CD4-positive, alpha-beta T cell treated with Interleukin-15 for 1 hour (primary cell): ENCODE data around the gene DENND2C.
"Not testable (repeated sequence)": the region's sequence is repeated elsewhere in the genome, so short reads cannot be mapped to it uniquely, and the experiment has no call there.

Experiments
- DNase-seq: peaks from one replicate; pipeline ENCODE4 v3.0.0-alpha.2; 2020

Gene DENND2C

DNA sequence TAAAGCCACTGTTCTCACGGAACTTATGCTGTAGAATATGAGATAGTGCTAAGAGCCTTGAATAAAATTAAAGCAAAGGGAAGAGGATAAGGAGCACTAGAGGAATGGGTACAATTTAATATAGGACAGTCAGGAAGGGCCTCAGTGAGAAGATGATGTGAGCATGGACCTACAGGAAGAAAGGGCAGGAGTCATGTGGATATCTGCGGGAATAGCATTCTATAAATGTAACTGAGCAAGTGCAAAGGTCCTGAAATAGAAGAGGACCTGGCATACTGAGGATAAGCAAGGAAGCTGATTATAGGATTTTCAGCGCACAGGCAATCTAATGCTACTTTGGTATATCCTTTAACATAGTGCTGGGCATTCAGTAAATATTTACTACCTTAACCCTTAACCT is 75.8 kb downstream of the DENND2C start:
- DNase-seq = no peak

DNA sequence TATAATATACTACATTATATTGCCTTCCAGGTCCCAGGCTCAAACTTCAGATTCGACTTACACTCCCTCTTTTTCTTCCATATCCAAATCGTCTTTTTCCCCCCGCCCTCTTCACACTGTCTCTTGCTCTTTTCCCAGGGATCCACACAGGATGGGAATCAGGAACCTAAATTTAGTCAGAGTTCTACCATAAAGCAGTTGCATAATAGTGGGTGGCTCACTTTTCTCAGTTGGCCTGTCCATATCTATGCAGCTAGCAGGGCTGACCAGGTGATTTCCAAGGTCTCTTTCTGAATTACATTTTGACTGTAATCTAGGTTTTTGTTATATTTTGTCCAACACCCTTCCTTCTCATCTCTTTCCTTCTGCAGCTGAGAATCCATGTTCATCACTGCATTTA is 80.7 kb downstream of the DENND2C start:
- DNase-seq = no peak

DNA sequence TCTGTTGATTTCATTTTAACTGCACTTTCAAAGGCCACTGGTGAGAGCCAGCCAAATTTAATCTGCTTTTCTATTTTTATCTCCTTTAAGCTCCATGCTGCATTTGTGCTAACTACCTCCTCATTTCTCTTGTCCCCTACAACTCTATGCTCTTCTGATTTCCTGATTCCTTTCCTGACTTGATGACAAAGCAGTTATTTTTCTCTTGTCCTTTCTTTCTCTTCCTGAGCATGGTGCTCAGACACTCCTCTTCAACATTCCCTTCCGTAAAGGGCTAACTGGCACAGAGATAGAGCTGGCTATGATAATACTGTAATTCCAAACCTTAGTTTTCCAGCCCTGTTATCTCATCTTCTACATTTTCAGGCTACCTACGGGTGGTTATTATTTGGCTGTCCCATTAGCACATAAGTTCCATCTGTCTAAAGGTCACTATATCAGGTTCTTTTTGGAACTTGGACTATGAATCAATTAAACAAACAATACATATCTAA is 81.6 kb downstream of the DENND2C start:
- no peak for DNase-seq

DNA sequence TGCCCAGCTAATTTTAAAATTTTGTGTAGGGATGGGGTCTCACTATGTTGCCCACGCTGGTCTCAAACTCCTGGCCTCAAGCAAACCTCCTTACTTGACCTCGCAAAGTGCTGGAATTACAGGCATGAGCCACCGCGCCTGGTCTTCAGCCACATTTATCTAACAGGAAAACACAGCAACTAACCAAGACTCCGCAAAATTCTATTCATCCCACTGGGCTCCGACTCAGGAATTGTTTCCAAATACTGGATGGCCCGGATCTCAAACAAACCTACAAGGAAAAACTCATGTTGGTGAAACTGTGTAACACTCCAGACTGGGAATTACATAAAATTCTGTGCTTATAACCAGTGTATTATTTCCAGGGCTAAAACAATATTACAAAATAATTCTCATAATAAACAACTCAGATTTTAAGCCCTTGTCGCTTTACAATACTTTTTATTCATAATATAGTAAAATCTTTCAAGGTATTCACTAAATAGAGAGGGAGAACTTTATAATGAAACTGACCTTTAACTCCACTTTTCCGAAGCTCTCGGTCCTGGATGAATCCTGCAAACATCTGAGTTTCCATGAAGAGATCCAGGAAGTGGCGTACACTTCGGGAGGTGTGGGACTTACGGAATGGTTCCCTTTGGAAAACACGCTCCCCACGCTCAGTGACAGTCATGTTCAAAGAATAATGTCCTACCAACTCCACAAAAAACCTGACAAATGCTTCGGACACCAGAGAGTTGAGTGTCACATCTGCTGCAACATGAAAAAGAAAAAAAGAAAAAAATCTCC is 82.5 kb downstream of the DENND2C start:
- DNase-seq = no peak

DNA sequence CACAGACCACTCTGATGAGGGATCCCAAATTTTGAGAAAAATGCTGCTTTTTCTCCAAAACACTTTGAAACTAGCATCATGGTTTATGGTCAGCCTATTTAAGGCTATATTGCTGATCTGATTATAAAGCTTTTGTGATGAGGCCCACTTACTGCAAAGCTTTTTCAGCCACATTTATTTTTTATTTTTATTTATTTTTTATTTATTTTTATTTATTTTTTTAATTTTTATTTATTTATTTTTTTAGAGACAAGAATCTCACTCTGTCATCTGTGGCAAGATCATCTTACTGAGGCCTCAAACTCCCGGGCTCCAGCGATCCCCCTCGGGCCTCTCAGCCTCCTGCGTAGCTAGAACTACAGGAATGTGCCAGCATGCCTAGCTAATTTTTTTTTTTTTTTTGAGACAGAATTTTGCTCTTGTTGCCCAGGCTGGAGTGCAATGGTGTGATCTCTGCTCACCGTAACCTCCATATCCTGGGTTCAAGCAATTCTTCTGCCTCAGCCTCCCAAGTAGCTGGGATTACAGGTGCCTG is 83.3 kb downstream of the DENND2C start:
- no peak for DNase-seq

DNA sequence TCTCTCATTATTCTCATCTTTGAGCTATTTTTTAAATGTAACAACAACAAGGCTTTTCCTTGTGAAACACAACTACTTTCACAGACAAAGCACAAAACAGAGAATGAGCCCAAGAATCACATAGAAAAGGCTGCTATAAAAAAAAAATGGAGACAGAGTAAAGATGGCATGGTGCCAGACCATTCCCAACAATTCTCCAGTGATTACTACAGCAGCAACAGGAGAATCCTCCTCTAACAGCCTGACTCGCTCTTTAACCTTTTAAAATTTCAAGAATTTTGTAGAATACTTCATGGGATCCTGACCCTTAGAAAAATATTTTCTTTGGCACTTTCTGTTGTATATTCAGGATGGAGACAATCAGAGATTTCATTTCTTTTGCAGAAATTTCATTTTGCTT is 84.6 kb downstream of the DENND2C start:
- no peak for DNase-seq

DNA sequence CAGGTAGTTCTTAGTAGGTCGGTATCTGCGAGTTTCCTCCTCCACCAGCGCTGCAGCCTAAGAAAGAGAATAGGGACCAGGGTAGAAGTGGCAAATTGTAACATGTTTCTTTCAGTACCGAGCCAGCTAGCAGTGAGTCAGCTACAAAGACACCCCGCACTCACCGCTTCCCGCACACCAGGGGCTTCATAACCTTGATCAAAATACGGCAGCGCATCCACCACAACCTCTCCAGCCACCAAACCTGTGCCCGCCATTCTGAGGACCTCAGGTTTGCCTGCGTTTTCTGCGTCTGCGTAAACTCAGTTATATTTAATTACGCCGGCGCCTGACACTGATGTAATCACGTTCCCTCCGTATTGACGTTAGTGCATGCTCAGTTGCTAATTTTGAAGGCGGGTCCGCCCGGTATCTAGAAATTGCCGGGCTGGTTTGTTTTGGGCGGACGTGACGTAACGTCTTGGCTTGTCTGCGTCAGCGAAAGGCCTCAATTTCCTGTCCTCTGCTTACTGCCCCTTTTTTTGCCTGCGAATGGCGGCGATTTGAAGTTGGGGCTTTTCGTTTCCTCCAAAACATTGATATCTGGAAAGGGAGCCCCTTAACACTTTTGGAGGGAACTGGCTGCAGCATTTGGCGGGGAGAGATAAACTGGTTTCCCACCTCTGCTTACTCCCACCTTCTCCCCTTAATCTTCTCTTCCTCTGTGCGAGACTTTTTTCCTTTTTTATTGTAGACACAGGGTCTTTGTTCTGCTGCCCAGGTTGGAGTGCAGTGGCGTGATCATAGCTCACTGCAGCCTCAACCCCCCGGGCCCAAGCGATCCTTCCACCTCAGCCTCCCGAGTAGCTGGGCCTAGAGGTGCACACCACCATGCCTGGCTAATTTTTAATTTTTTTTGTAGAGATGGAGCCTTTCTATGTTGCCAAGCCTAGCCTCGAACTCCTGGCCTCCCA is 88.2 kb downstream of the DENND2C start, which contains the start of gene BCAS2:
Gene BCAS2, minus strand, starts transcription at position 281 of the 953 bp plus-strand sequence. Its CDS starts 24 bp downstream, at position 257.
- DNase-seq = peak; percentile 97

DNA sequence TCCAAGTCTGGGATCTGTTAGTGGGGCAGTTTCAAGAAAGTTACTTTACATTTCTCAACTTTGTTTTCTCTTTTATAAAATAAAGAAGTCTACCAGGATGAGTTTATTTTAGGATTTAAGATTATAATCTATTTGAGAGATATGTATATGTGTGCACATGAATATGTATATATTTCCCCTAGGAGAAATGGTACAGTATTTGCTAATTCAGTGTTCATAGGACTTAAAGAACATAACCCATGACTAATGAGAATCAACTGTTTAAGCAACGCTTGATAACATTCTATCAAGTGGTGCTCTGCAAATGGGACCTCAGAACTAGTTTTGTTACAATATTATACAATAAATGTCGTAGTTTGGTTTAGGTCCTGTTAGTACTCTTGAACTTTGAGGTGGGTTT is 95.5 kb downstream of the DENND2C start:
- no peak for DNase-seq

DNA sequence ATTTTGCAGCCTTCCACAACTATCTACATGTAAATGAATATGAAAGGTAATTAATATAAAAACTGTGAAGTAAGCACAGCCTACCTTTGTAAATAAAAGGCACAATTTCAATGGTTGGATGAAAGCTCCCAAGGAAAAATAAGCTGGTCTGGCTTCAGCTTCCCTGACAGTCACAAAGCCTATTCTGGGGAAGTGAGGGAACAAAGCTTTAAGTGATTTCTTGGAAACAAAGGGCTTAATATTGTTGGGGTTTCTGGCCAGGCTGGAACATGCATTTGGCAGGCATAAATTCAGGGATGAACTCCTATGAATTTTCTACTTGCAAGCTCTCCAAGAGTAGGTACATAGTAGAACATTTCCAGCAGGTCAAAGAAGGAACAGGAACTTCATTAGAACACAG is 105.7 kb downstream of the DENND2C start:
- DNase-seq = no peak

DNA sequence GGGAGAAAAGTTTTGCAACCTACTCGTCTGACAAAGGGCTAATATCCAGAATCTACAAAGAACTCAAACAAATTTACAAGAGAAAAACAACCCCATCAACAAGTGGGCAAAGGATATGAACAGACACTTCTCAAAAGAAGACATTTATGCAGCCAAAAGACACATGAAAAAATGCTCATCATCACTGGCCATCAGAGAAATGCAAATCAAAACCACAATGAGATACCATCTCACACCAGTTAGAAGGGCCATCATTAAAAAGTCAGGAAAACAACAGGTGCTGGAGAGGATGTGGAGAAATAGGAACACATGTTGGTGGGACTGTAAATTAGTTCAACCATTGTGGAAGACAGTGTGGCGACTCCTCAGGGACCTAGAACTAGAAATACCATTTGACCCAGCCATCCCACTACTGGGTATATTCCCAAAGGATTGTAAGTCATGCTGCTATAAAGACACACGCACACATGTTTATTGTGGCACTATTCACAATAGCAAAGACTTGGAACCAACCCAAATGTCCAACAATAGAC is 106.8 kb downstream of the DENND2C start:
- DNase-seq = not testable (repeated sequence)

DNA sequence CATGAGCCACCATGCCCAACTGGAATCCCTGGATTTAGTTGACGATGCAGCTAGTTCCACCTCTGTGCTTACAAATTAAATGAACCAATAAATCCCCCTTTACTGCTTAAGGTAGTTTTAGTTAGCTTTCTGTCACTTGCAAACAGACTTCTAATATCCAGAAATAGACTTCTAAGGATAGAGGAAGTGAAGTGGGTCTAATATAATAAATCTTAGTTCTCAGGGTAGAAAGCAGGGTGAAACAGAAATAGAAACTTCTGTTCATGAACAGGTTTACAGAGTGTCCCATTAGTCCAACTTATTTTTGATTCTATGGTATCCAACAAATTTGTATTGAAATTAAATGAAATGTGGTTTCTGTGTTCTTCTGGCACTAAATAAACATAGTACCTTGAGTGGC is 108.5 kb downstream of the DENND2C start:
- DNase-seq = no peak

DNA sequence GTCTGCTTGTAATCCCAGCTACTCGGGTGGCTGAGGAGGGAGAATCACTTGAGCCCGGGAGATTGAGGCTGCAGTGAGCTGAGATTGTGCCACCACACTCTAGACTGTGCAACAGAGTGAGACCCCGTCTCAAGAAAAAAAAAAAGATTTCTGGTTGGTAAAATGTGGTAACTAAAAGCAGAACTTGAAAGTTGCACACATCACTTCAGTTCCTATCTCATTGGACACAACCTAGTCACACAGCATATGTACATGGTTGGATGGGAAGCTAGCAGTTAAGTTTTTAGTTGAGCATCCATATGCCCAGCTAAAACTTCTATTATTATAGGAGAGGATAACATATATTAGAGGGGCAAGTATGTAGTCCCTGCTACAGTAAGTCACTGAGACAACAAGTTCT is 110.5 kb downstream of the DENND2C start:
- no peak for DNase-seq

DNA sequence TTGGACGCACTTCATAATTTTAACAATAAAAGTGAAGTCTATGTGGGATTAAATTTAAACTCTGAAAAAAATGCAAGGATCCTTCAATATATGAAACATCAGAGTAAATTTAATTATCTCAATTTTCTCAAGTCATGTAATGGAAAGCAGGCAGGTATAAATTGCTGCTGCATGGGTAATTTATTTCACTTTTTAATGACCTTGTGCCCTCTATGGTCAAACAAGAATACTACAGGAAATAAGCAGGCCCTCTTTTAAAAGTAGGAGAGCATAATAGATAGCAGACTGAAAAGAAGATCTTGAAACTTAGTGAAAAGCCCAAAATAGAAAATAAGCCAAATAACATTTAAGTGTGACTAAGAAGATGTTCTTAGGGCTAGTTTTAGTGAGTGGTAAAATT is 111.3 kb downstream of the DENND2C start:
- DNase-seq = no peak

DNA sequence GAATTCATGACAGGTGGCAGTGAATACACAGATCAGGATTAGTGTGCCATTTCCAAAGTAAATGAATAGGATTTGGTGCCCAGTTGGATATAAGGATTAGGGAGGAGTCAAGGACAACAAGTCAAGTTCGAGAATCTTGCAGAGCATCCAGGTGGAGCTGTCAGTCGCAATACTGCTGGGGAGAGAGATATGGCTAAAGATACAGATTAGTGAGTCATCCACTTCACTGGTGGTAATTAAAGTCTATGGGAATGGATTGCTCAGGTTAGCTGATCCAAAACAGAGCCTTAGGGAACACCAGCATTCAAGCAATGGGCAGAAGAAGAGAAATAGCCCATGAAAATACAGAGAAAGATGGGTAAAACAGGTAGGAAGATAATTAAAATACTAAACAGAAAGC is 115.3 kb downstream of the DENND2C start:
- DNase-seq = no peak

DNA sequence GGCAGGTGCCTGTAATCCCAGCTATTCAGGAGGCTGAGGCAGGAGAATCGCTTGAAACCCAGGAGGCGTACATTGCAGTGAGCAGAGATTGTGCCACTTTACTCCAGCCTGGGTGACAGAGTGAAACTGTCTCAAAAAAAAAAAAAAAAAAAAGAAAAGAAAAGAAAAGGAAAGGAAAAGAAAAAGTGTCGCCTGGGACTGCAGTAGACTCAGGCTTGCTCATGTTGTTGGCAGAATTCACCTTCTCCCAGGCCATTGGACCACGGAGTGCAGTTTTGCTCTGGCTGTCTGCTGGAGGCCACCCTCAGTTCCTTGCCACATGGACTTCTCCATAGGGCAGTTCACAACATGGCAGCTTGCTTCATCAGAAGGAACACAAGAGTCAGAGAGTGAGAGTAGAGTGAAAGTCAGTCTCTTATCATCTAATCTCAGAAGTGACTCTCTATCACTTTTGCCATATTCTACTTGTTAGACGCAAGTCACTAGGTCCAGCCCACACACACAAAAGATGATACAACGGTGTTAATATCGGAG is 117.7 kb downstream of the DENND2C start:
- no peak for DNase-seq

DNA sequence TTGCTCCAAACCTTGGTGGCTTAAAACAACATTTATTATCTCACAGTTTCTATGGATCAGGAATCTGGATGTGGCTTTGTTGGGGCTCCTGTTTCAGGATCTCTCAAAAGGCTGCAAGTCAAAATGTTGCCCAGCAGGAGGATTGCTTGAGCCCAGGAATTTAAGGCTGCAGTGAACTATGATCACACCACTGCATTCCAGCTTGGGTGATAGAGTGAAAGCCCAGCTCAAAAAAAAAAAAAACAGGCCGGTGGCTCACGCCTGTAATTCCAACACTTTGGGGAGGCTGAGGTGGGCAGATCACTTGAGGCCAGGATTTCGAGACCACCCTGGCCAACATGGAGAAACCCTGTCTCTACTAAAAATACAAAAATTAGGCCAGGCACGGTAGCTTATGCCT is 118.4 kb downstream of the DENND2C start:
- no peak for DNase-seq

DNA sequence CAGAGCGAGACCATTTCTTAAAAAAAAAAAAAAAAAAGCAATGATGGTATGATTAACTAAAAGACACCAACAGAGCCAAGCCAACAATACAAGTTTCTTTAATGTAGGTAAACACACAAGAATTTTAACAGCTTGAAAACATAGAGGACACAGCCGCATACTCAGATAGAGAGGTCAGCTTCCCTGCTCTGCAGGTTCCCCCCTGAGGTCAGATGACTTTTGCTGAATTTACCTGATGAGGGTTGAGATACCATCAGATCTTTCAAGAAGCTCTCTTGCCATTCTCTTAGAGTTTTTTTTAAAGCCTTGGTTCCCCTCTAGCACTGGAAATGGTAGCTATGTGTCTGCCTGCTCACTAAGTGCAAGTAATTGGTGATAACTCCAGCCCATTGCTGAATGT is 119.5 kb downstream of the DENND2C start:
- no peak for DNase-seq

DNA sequence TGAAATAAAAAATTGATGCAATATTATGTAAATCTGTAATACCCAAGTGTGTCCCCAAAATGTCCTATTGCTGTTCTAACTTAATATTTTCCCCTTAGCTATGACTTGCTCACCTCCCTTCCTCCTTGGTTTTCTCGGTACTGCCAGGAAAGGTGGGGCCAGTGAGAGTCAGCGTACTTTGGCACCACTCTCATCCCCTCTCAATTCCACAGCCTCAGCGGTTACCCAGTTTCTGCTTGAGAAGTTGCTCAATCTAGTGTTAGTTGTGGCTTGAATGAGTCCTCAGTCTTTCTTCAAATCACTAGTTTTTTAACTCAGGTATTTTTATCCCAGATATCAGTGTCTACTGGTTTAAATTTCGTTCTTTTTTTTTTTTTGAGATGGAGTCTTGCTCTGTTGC is 120.7 kb downstream of the DENND2C start:
- DNase-seq = no peak

DNA sequence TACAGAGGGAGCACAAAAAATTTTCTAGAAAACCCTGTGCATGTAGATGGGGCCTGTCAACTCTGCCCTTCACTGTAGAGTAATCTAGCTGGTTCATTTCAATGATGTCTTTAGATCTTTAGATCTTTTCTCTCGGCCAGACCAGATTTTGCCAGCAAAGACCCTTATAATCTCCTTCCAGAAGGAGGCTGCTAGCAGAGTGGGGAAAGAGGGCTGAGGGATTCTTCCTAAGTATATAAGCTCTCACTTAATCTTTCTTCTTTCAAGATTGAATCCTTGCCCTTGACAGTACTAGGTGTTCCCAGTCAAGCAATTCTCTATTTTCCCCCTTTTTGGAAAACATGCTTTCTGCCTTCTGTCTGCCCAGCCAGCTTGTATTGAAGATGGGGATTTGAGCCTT is 122.8 kb downstream of the DENND2C start:
- DNase-seq = no peak

DNA sequence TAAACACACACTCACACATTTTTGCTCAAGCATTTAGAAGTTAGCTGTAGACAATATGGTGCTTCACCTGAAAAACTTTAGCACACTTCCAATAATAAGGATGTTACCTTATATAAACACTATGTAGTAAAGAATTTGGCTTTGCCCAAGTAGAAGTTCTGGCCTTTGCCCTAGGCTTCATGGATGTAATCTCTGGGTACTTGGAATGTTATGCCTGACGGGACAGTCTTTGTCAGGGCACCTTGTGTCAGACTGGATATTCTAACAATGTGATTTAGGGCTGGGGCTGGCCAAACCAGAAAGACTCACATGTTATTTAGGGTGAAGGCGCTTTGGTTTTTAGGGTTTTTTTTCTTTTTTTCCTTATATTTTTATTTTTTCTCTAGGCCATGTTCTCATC is 124.1 kb downstream of the DENND2C start:
- DNase-seq = no peak

DNA sequence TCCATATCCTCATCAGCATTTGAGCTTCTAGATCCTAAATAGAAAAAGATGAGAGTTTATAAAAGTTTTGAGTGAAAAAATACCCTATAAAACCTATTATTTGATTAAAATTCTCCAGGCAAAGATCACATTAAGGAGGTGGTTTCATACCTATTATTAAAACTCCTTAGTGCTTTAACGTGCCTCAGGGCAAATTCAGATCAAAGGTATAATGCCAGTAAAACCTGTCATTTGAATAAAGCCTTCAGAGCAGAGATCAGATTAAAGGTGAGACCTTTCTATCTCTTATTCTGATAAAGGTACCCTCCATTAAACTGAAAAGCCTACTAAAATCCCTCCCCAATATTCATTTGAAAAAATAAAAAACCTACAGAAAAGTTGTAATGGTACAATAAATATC is 124.5 kb downstream of the DENND2C start:
- no peak for DNase-seq

DNA sequence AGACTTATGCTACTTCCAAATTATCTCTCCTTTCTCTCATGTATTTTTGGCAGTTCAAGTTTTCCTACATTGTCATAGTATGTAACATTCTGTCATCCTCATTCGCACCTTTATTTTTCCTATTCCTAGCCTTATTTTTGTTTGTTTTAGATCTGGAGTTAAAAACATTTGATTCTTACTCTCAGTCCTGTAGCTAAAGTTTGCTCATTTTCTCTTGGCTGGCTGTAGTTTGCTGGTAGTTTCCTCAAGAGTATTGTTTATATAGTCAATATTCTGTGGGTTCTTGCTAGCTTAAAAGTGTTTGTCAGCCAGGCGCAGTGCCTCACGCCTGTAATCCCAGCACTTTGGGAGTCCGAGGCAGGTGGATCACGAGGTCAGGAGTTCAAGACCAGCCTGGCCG is 129.0 kb downstream of the DENND2C start:
- no peak for DNase-seq

DNA sequence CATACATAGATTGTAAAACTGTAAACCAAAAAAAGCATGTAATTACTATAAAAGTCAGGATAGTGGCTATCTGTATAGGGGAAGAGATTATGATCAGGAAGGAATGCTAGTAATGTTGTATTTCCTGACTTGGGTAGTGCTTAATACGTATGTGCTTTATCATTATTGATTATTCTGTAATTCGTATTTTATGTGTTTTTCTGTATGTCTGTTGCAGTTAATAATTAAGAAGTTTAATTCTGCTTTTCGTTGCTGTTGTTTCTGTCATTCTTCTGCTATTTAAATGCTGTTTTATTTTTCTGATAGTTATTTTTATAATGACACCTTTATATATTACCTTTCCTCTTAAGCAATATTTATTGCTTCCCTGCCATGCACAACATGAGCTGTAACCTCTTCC is 129.6 kb downstream of the DENND2C start:
- DNase-seq = no peak
